Psoas muscle (tissue), 8 donors: ENCODE measurements around the gene CLMN. TPM values are rescaled to one million over a fixed set of nuclear protein-coding genes. Genes with fewer than 3 reads are reported as not detected.
A peak's percentile ranks its signal among the peaks of the same experiment; 100 is the strongest.
"Not testable (repeated sequence)": the region's sequence is repeated elsewhere in the genome, so short reads cannot be mapped to it uniquely, and the experiment has no call there.

Experiments used
- ATAC-seq, 4 donors: fragments of 200-7000 bp; cut with Tn5 transposase; one replicate each; pipeline ENCODE4 v1.9.1; 2020; ENCODE audit warnings: moderate library complexity in 3 of 4, mild to moderate bottlenecking in 2 of 4
- DNase-seq, 2 donors: peaks; one replicate each; pipeline ENCODE4 v3.0.0-alpha.2; 2020
- H3K27ac ChIP-seq: fragments of 200-600 bp; one replicate; pipeline ENCODE4 v1.8.0; 2022
- H3K27me3 ChIP-seq, 3 donors: fragments of 200-600 bp in 1 of 3; one replicate each; pipeline versions ENCODE4 v1.6.1 to v1.8.0; 2013 to 2022; ENCODE audit warnings: low read length in 2 of 3, mild to moderate bottlenecking in 2 of 3, moderate library complexity in 1 of 3; ENCODE audit not compliant: insufficient read depth in 3 of 3
- H3K36me3 ChIP-seq, 2 donors: fragments of 200-600 bp in 1 of 2; one replicate each; pipeline versions ENCODE4 v1.6.1 to v1.8.0; 2013 to 2022; ENCODE audit warnings: low read depth in 1 of 2, mild to moderate bottlenecking in 1 of 2, moderate library complexity in 1 of 2; ENCODE audit not compliant: insufficient read depth in 1 of 2
- H3K4me1 ChIP-seq: fragments of 200-600 bp; one replicate; pipeline ENCODE4 v1.8.0; 2022
- H3K4me3 ChIP-seq: fragments of 200-600 bp; one replicate; pipeline ENCODE4 v1.8.0; 2022; ENCODE audit warnings: mild to moderate bottlenecking
- H3K9me3 ChIP-seq: fragments of 200-600 bp; one replicate; pipeline ENCODE4 v1.8.0; 2022
- WGBS, 3 donors: extraction: QIAGEN DNeasy Blood & Tissue Kit; methylation state at CpG; one replicate each; pipeline versions ENCODE4 v1.1.6 to v1.1.7; 2013; 5-methylcytosine and 5-hydroxymethylcytosine counted together
- intact Hi-C, 2 donors: fragments of 100-400 bp; cut with DNase I; formaldehyde crosslinking; loops; one replicate each; pipeline versions ENCODE4 v1.11.0 to v1.14.2; 2022
- polyA plus RNA-seq, 3 donors: library from polyadenylated mRNA; stranded (reverse); fragments of 200-250 nt; gene quantifications; one replicate each; pipeline ENCODE4 v1.2.3, GENCODE V29; 2013
- total RNA-seq, 4 donors: library from RNA; stranded (reverse); fragmentation: NEBNext Ultra II Directional in 2 of 4; extraction: Animal tissue kit (Norgen Biotek cat#: 25700) in 2 of 4; gene quantifications; one replicate each; pipeline versions ENCODE4 v1.2.1 to v1.2.4, GENCODE V29; 2021 to 2023
- TF ChIP-seq, protein P1 (sequence below): fragments of 200-600 bp; IDR thresholded peaks from one replicate; pipeline ENCODE4 v1.8.0; 2022; ENCODE audit warnings: antibody characterized with exemption
- donor health status: healthy with polysubstance abuse.
- donor health status: DM: no; HTN: no; CAD: no; lungs with moderate emphysema.
- donor health status: Bipolar disorder and iron deficiency.
- donor health status: healthy.
- donor health status: DM: yes; HTN: yes; CAD: no.
- donor health status: DM: no; HTN: no; CAD: no.
- donor health status: DM: no; HTN: no; CAD: no.
- donor health status: DM: yes; HTN: yes; CAD: no.

Gene CLMN
- total and polyA plus RNA-seq, 7 donors, result 1.7 to 9.6 (median 3.9) TPM

DNA sequence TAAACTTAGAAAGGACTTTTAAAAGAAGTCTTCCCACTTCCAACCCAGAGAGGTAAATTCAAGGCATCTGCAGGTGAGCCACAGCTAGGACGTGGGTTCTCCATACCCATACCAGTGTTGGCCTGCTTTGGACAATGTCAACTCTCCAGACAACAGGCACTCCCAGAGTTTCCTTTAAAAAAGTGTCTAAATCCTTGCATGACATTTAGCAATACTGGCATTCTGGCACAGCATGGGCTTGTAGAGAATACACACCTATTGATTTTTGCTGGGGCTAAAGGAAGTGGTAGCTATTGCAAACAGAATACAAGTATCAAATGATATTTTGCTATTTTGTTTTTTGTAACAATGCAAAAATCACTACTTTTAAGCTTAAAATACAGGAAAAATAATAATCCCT, 136.6 kb downstream of the CLMN start:
- no peak for ATAC-seq
- peak overlapping the region; percentile 54 for H3K27ac ChIP-seq
- DNase-seq, result no peak
- intact Hi-C loops, result no loop called here
- no peak overlapping the region for H3K4me3 ChIP-seq
- peaks cover 3% of the 10 kb centered on the region for H3K9me3 ChIP-seq
- TF ChIP-seq, protein P1, sequence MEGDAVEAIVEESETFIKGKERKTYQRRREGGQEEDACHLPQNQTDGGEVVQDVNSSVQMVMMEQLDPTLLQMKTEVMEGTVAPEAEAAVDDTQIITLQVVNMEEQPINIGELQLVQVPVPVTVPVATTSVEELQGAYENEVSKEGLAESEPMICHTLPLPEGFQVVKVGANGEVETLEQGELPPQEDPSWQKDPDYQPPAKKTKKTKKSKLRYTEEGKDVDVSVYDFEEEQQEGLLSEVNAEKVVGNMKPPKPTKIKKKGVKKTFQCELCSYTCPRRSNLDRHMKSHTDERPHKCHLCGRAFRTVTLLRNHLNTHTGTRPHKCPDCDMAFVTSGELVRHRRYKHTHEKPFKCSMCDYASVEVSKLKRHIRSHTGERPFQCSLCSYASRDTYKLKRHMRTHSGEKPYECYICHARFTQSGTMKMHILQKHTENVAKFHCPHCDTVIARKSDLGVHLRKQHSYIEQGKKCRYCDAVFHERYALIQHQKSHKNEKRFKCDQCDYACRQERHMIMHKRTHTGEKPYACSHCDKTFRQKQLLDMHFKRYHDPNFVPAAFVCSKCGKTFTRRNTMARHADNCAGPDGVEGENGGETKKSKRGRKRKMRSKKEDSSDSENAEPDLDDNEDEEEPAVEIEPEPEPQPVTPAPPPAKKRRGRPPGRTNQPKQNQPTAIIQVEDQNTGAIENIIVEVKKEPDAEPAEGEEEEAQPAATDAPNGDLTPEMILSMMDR, result no peak
- H3K27me3 ChIP-seq, result no peaks in the 10 kb centered on the region
- peaks cover 0 to 13% of the 10 kb centered on the region in 2 donors for H3K36me3 ChIP-seq
- peaks cover 13% of the 10 kb centered on the region for H3K4me1 ChIP-seq
- WGBS, 3 donors, result 77 to 87% (median 85%) methylated on average over 1 of the region's 1 CpG

DNA sequence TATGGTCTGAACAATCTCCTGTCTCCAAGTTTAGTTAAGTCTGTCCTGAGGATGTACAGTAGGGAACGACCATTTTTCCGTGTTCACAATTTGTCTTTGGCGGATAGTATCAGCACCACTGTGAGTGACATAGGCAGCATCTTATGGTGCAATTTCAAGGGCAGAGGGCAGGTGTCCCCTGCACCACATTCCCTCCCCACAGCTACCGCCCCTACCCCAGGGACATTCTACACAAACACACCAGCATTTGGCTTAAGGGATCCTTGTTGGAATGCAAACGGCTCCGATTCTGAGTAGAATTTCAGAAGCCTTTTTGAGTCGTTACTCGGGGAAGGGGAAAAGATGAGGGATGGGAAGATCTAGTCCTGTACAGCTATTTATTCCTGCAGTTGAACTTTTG, 137.3 kb downstream of the CLMN start:
- Histone ChIP-seq H3K27me3 (no peaks in the 10 kb centered on the region), H3K27ac (no peak overlapping the region), H3K4me3 (no peak overlapping the region), H3K36me3 (peaks cover 0 to 13% of the 10 kb centered on the region in 2 donors), H3K4me1 (peaks cover 13% of the 10 kb centered on the region), H3K9me3 (no peaks in the 10 kb centered on the region)
- DNase-seq (no peak), ATAC-seq (no peak)
- intact Hi-C loops, result no loop called here
- WGBS, 3 donors, result 53 to 58% (median 56%) methylated on average over 8 of the region's 8 CpGs
- TF ChIP-seq, protein P1, result no peak

DNA sequence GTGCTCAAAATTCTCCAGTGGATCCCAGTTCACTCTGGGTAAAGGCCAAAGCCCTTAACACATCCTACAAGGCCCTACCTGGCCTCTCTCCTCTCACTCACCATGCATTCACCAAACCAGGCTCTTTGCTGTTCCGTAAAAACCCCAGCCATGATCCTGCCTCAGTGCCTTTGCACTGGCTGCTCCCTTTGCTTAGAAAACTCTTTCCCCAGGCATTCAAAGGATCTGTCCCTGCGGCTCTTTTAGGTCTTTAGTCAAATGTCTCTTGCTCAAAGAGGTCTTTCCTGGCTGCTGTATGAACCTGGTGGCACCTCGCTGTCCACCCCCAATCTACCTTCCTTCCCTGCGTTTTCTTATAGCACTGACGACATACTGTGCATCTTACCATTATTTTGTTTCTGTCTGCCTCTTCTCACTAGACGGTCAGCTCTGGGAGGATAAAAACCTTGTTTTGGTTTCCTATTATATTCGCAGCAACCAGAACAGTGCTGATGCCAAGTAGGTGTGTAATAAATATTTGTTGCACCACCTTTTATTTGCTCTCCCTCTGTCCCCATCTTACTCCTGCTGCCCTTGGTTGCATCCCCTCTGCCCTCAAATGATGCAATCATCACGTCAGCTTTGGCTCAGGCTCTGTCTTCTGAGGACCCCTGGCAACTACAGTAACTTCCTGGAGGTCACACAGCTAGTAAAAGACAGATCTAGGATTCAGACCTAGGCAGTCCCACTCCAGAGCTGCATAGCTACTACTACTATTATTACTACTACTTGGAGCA, 138.6 kb downstream of the CLMN start:
- TF ChIP-seq, protein P1, result no peak
- 84 to 85% (median 84%) methylated on average over 8 of the region's 8 CpGs for WGBS, 3 donors
- intact Hi-C loops, result no loop called here
- H3K9me3 ChIP-seq, result no peaks in the 10 kb centered on the region
- no peak for ATAC-seq
- no peak for DNase-seq
- no peaks in the 10 kb centered on the region for H3K27me3 ChIP-seq
- H3K27ac ChIP-seq, result no peak overlapping the region
- peaks cover 13% of the 10 kb centered on the region for H3K4me1 ChIP-seq
- no peak overlapping the region for H3K4me3 ChIP-seq
- H3K36me3 ChIP-seq, result peaks cover 0 to 13% of the 10 kb centered on the region in 2 donors

DNA sequence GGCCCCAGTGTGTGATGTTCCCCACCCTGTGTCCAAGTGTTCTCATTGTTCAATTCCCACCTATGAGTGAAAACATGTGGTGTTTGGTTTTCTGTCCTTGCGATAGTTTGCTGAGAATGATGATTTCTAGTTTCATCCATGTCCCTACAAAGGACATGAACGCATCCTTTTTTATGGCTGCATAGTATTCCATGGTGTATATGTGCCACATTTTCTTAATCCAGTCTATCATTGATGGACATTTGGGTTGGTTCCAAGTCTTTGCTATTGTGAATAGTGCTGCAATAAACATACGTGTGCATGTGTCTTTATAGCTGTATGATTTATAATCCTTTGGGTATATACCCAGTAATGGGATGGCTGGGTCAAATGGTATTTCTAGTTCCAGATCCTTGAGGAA, 144.0 kb downstream of the CLMN start:
- DNase-seq, H3K9me3 ChIP-seq, H3K27ac ChIP-seq, H3K27me3 ChIP-seq, intact Hi-C loops, H3K4me3 ChIP-seq, H3K4me1 ChIP-seq, ATAC-seq: not testable (repeated sequence)
- peaks cover 0 to 12% of the 10 kb centered on the region in 2 donors for H3K36me3 ChIP-seq
- 91 to 96% (median 94%) methylated on average over 3 of the region's 3 CpGs for WGBS, 3 donors

DNA sequence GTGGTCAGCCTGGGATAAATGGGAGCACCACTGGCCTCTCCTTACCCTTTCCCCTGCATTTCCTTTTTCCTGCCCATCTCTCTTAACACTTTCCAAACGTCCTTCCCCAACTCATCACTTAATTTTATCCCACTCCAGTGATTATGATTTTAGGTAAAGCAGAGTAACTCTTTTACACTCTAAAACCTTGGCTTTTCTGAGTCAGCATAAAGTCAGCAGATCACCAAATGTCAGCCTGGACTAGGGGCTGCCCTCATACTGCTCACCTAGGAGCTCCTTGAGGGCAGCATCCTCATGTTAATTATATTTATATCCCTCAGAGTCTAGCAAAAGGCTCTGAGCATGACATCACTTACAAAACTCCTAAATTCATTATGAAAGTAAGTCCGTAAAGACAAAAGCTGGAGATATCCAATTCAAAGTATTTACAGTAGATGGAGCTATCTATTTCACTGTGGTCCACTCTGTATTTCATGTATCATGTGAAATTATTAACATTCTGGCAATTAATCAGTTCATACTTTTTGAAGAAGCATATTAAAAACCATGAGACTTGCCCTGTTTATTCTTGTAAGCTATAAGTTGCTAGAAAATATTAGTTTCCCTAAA, 145.4 kb downstream of the CLMN start:
- no peaks in the 10 kb centered on the region for H3K27me3 ChIP-seq
- TF ChIP-seq, protein P1, result no peak
- no peak for DNase-seq
- no peaks in the 10 kb centered on the region for H3K36me3 ChIP-seq
- intact Hi-C loops, result no loop called here
- 36 to 59% (median 49%) methylated on average over 2 of the region's 2 CpGs for WGBS, 3 donors
- H3K4me3 ChIP-seq, result no peak overlapping the region
- no peak overlapping the region for H3K27ac ChIP-seq
- H3K4me1 ChIP-seq, result no peaks in the 10 kb centered on the region
- H3K9me3 ChIP-seq, result no peaks in the 10 kb centered on the region
- no peak for ATAC-seq
